ENCODE measurements around the gene ZCCHC17. TPM values are rescaled to one million over a fixed set of nuclear protein-coding genes. Genes with fewer than 3 reads are reported as not detected.

The ZCCHC17 gene
- total RNA-seq, 1 donor = 30.4 TPM

GRCh38 chr1:31412205-31412604, 115.4 kb downstream of the ZCCHC17 start:
- H3K4me3 ChIP-seq (ENCODE audit: insufficient read depth, low read length) = peak overlapping the region; percentile 88

GRCh38 chr1:31412732-31413404, 116.0 kb downstream of the ZCCHC17 start, which contains the start of gene SERINC2:
Gene SERINC2, plus strand, starts transcription at chr1:31413213. Its CDS starts 53 bp downstream, at chr1:31413266.
- Histone ChIP-seq H3K27me3 (ENCODE audit: insufficient read depth, low read length) (no peaks in the 10 kb centered on the region), H3K9me3 (ENCODE audit: low read depth, low read length) (no peaks in the 10 kb centered on the region), H3K79me2 (ENCODE audit: insufficient read depth, low read length) (peaks cover 48% of the 10 kb centered on the region), H3K4me3 (ENCODE audit: insufficient read depth, low read length) (peak within 1 kb of the TSS; percentile 88), H4K20me1 (ENCODE audit: insufficient read depth, low read length) (peaks cover 4% of the 10 kb centered on the region), H3K4me2 (ENCODE audit: insufficient read depth, low read length) (peak within 1 kb of the TSS; percentile 90), H3K4me1 (ENCODE audit: insufficient read depth, low read length) (peaks cover 56% of the 10 kb centered on the region), H3K36me3 (ENCODE audit: insufficient read depth, low read length) (peaks cover 17% of the 10 kb centered on the region), H3K27ac (ENCODE audit: low read depth, low read length) (peak within 1 kb of the TSS; percentile 73), H2AFZ (ENCODE audit: low read length) (peak within 1 kb of the TSS; percentile 83)
- peak; percentile 93 for DNase-seq (ENCODE audit: insufficient read length, low spot score, missing footprints)
- TF ChIP-seq CTCF (IDR thresholded peaks at IDR 0.05; ENCODE audit: extremely low read depth, low read depth, low read length) = no peak

More at GRCh38 chr1:31412205-31412604, 115.4 kb downstream of the ZCCHC17 start:
- H3K79me2 ChIP-seq (ENCODE audit: insufficient read depth, low read length) = peaks cover 44% of the 10 kb centered on the region
- H2AFZ ChIP-seq (ENCODE audit: low read length) = no peak overlapping the region
- no peaks in the 10 kb centered on the region for H3K27me3 ChIP-seq (ENCODE audit: insufficient read depth, low read length)
- no peak for TF ChIP-seq CTCF (IDR thresholded peaks at IDR 0.05; ENCODE audit: extremely low read depth, low read depth, low read length)
- peaks cover 4% of the 10 kb centered on the region for H4K20me1 ChIP-seq (ENCODE audit: insufficient read depth, low read length)
- H3K4me2 ChIP-seq (ENCODE audit: insufficient read depth, low read length) = peak overlapping the region; percentile 90
- peaks cover 17% of the 10 kb centered on the region for H3K36me3 ChIP-seq (ENCODE audit: insufficient read depth, low read length)
- H3K4me1 ChIP-seq (ENCODE audit: insufficient read depth, low read length) = peaks cover 56% of the 10 kb centered on the region
- no peaks in the 10 kb centered on the region for H3K9me3 ChIP-seq (ENCODE audit: low read depth, low read length)
- peak; percentile 65 for DNase-seq (ENCODE audit: insufficient read length, low spot score, missing footprints)
- no peak overlapping the region for H3K27ac ChIP-seq (ENCODE audit: low read depth, low read length)

GRCh38 chr1:31413405-31414001, 116.7 kb downstream of the ZCCHC17 start:
- Histone ChIP-seq H4K20me1 (ENCODE audit: insufficient read depth, low read length) (peaks cover 4% of the 10 kb centered on the region), H3K9me3 (ENCODE audit: low read depth, low read length) (no peaks in the 10 kb centered on the region), H3K27ac (ENCODE audit: low read depth, low read length) (peak overlapping the region; percentile 73), H3K27me3 (ENCODE audit: insufficient read depth, low read length) (no peaks in the 10 kb centered on the region), H2AFZ (ENCODE audit: low read length) (peak overlapping the region; percentile 83), H3K4me1 (ENCODE audit: insufficient read depth, low read length) (peaks cover 57% of the 10 kb centered on the region), H3K79me2 (ENCODE audit: insufficient read depth, low read length) (peaks cover 51% of the 10 kb centered on the region), H3K4me3 (ENCODE audit: insufficient read depth, low read length) (peak overlapping the region; percentile 88), H3K4me2 (ENCODE audit: insufficient read depth, low read length) (peak overlapping the region; percentile 90), H3K36me3 (ENCODE audit: insufficient read depth, low read length) (peaks cover 17% of the 10 kb centered on the region)
- peak; percentile 92 for DNase-seq (ENCODE audit: insufficient read length, low spot score, missing footprints)
- TF ChIP-seq CTCF (IDR thresholded peaks at IDR 0.05; ENCODE audit: extremely low read depth, low read depth, low read length) = no peak

Other genes with a start within 250 kb of the ZCCHC17 start
- 68.8 and 69.5 TPM in 2 replicates for gene PUM1, start 231.3 kb upstream of the ZCCHC17 start, total RNA-seq
- not detected in 2 replicates for gene NKAIN1, start 57.1 kb upstream of the ZCCHC17 start, total RNA-seq
- gene SNRNP40, start 244 bp upstream of the ZCCHC17 start, total RNA-seq = 67.5 and 78.2 TPM in 2 replicates
- 28.6 and 38.0 TPM in 2 replicates for gene FABP3, start 76.0 kb downstream of the ZCCHC17 start, total RNA-seq
- gene SERINC2, start 116.2 kb downstream of the ZCCHC17 start, total RNA-seq = 10.9 and 22.4 TPM in 2 replicates